A549 (cell line): ENCODE data around the gene OR1F1.

Experiments
- CBX2 ChIP-seq: fragments of 200-600 bp; sonication (generic); IDR thresholded peaks from 2 replicates; pipeline ENCODE4 v1.6.1; 2016; ENCODE audit warnings: low read depth, mild to moderate bottlenecking, borderline replicate concordance
- CTCF ChIP-seq: fragments of >200 bp; sonication (Bioruptor Twin); formaldehyde crosslinking; IDR thresholded peaks from 3 replicates; pipeline ENCODE4 v1.5.1; 2016
- HDAC2 ChIP-seq: fragments of 200-600 bp; sonication (generic); IDR thresholded peaks from 2 replicates; pipeline ENCODE4 v1.6.1; 2016
- HMGXB4 ChIP-seq: fragments of 250-450 bp; sonication (Bioruptor Pico); IDR thresholded peaks from 2 replicates; pipeline ENCODE4 v1.5.0; 2021; ENCODE audit warnings: mild to moderate bottlenecking, moderate library complexity, borderline replicate concordance
- JUNB ChIP-seq: fragments of >200 bp; sonication (Bioruptor Twin); formaldehyde crosslinking; IDR thresholded peaks from 2 replicates; pipeline ENCODE4 v1.6.1; 2016
- NR3C1 ChIP-seq: fragments of >200 bp; sonication (Bioruptor Twin); formaldehyde crosslinking; IDR thresholded peaks from 3 replicates; pipeline ENCODE4 v1.6.1; 2017
- RAD21 ChIP-seq, 2 experiments: fragments of >200 bp in 1 of 2; sonication (Bioruptor Twin) in 1 of 2; formaldehyde crosslinking in 1 of 2; IDR thresholded peaks in 1 of 2; conservative IDR thresholded peaks in 1 of 2; 2 replicates in 1 of 2; 3 replicates in 1 of 2; pipeline ENCODE4 v1.6.1; 2012 to 2018; ENCODE audit warnings: inconsistent platforms in 1 of 2

- TF ChIP-seq JUNB (no peak), CTCF (peak; percentile 50), NR3C1 (no peak), RAD21 (conservative IDR thresholded peaks at IDR 0.05 in 1 of 2, IDR thresholded peaks at IDR 0.05 in 1 of 2) (no peak; a peak in 2 of 5 replicates), CBX2 (no peak), HMGXB4 (CRISPR knock-in tag) (peak; percentile 81; the same call in 1 of the 2 replicates), HDAC2 (no peak)
Measured at GRCh38 chr16:3149630-3150345, 38.2 kb upstream of the OR1F1 start.
